ACC112 (cell line): ENCODE results near the gene ARID1B.

Source experiments
- H2AFZ ChIP-seq: fragments of 200-600 bp; sonication (generic); one replicate; pipeline ENCODE4 v1.6.0; 2017; ENCODE audit warnings: antibody characterized with exemption, low read length; ENCODE audit not compliant: unreplicated experiment
- H3K27ac ChIP-seq: fragments of 200-600 bp; sonication (generic); 2 replicates; pipeline ENCODE4 v1.5.1; 2014; ENCODE audit warnings: low read depth, mild to moderate bottlenecking, antibody characterized with exemption, low read length, moderate library complexity
- H3K27me3 ChIP-seq: fragments of 200-600 bp; sonication (generic); 2 replicates; pipeline ENCODE4 v1.6.1; 2014; ENCODE audit warnings: mild to moderate bottlenecking, antibody characterized with exemption, low read length, moderate library complexity, mixed read lengths; ENCODE audit not compliant: insufficient read depth
- H3K36me3 ChIP-seq: fragments of 200-600 bp; sonication (generic); 2 replicates; pipeline ENCODE4 v1.6.1; 2016; ENCODE audit warnings: mild to moderate bottlenecking, antibody characterized with exemption, low read length, moderate library complexity, mixed read lengths; ENCODE audit not compliant: insufficient read depth
- H3K4me1 ChIP-seq: fragments of 200-600 bp; sonication (generic); one replicate; pipeline ENCODE4 v1.6.1; 2016; ENCODE audit warnings: low read length, mixed read lengths; ENCODE audit not compliant: insufficient read depth, unreplicated experiment, control insufficient read depth
- H3K4me3 ChIP-seq: fragments of 200-600 bp; sonication (generic); 2 replicates; pipeline ENCODE4 v1.5.1; 2014; ENCODE audit warnings: mild to moderate bottlenecking, low read depth, low read length
- H3K79me2 ChIP-seq: fragments of 200-600 bp; sonication (generic); one replicate; pipeline ENCODE4 v1.6.0; 2016; ENCODE audit warnings: low read length; ENCODE audit not compliant: control insufficient read depth, unreplicated experiment, insufficient read depth

The ARID1B gene

DNA sequence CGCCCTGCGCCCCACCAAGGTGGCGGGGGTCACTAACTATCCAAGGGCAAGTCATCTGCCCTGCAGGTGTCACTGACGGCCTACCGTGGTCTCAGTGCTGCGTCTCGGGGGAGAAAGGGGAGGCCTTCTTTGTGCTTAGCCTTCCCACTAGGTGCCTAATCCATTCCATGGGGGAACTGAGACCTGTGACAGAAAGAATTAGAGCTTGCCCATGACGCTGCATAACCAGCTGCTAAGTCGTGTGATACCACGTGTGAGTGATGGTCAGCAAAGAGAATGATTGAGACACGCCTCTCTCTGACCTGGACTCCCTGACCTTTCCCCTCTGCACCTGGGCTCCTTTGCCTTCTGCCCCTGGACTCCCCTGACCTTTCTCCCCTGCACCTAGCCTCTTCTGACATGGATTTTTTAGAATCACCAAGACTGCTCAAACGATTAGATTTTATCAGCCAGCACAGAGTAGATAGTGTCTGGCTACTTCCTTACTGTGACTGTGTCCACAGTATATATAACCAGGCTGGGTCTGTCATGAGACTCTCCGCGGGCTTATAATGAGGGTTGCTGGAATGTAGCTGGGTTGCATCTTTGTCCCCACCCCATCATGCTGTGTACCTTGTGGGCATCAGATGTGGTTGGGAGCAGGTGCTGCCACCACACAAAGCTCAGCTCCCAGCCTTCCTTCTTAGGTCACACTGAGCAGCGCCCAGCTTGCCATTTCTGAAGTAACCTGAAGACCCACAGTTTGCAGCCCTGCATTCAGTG lies 405.5 kb downstream of the ARID1B start:
- Histone ChIP-seq H2AFZ (no peak overlapping the region), H3K36me3 (no peaks in the 10 kb centered on the region), H3K4me1 (peaks cover 9% of the 10 kb centered on the region), H3K27ac (no peak overlapping the region), H3K27me3 (no peaks in the 10 kb centered on the region), H3K79me2 (no peaks in the 10 kb centered on the region), H3K4me3 (no peak overlapping the region)

DNA sequence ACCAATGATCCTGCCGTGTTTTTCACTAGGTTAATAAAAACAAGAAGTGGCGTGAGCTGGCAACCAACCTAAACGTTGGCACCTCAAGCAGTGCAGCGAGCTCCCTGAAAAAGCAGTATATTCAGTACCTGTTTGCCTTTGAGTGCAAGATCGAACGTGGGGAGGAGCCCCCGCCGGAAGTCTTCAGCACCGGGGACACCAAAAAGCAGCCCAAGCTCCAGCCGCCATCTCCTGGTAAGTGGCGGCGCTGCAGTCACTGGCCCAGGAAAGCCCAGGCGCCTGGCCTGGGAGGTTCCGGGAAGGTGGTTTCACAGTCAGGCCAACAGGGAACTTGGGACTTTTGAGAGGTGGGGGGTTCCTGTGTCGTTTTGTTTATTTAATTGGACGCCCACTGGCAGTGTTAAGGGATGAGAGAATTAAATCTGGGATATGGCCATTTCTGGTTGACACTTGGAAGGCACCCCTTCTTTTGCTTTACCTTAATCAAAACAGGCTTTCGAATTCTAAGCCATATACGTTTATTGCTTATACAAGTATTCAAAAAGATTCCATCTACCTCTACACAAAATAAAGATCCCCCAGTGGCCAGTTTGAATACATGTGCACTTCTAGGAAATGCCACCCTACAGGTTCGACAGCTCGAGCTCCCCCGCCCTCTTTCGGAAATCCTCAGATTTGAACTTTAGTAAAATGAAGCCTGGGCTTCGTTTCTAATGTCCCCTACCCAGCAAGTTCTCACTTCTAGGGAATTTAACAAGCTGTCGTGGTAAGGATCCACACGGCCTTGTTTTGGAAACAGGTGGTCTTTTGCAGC lies 407.2 kb downstream of the ARID1B start:
- H3K27ac ChIP-seq = no peak overlapping the region
- H2AFZ ChIP-seq = no peak overlapping the region
- H3K4me3 ChIP-seq = no peak overlapping the region
- no peaks in the 10 kb centered on the region for H3K27me3 ChIP-seq
- H3K36me3 ChIP-seq = peaks cover under 1% of the 10 kb centered on the region; the same call in 1 of the 2 replicates
- no peaks in the 10 kb centered on the region for H3K79me2 ChIP-seq
- H3K4me1 ChIP-seq = peaks cover 9% of the 10 kb centered on the region

DNA sequence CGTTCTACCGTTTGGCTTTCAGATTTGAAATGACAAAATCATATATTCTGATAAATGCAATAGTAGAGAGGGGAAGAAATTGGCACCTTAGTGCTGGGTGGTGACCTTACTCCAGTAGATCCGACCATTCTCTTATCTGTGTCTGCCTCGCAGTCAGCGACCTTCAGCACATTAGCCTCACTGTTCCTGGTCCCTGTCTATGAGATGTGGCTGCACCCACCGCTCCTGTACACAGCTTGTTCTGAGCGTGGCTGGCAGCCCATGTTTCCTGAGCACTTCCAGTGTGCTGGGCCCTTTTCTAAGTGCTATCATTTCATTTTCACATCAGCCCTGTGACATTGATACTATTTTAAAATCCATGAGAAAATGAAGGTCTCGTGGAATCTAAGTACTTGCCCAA lies 408.0 kb downstream of the ARID1B start:
- H3K36me3 ChIP-seq = peaks cover 8% of the 10 kb centered on the region
- peaks cover 9% of the 10 kb centered on the region for H3K4me1 ChIP-seq
- H3K79me2 ChIP-seq = no peaks in the 10 kb centered on the region
- no peaks in the 10 kb centered on the region for H3K27me3 ChIP-seq
- no peak overlapping the region for H3K4me3 ChIP-seq
- no peak overlapping the region for H2AFZ ChIP-seq
- no peak overlapping the region for H3K27ac ChIP-seq

DNA sequence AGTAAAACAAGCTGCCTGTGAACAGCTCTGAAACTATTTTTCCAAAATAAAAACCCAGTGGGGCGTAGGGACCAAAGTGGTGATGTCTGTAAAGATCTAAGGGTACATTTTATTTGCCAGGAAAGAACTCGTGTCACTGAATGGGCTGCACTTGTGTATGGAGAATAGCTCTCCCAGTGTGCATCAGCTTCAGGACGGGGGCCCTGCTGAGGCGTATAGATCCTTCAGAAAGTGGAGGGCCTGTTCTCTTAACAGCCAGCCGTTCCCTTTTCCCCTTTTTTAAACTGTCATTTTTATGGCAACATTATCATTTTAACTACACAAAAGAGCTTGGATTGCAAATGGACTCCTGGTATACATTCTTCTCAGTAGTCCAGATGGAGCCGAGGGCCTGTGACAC lies 408.8 kb downstream of the ARID1B start:
- peaks cover 9% of the 10 kb centered on the region for H3K4me1 ChIP-seq
- H3K27me3 ChIP-seq = no peaks in the 10 kb centered on the region
- no peak overlapping the region for H2AFZ ChIP-seq
- H3K79me2 ChIP-seq = no peaks in the 10 kb centered on the region
- no peak overlapping the region for H3K4me3 ChIP-seq
- H3K36me3 ChIP-seq = peaks cover 10% of the 10 kb centered on the region
- no peak overlapping the region for H3K27ac ChIP-seq

DNA sequence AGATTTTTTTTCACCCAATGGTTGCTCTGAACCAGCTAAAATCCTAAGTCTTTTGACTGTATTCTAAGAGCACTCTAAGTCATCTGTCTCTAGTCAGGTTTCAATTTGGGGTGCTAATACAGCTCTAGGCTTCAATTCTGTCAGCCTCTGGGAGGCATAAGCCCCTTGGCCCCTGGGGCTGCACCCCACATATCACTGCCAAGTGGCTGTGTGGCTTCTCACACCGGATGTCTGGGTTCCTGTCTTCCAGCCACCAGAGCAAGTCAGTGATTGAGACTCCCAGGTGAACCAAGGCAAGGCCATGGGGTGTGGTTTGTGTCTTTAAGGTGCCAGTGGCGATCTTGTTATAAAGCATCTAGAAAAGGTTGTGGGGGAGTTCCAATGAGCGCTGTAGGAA lies 409.6 kb downstream of the ARID1B start:
- Histone ChIP-seq H3K79me2 (no peaks in the 10 kb centered on the region), H2AFZ (no peak overlapping the region), H3K27ac (no peak overlapping the region), H3K36me3 (peaks cover 10% of the 10 kb centered on the region), H3K27me3 (no peaks in the 10 kb centered on the region), H3K4me3 (no peak overlapping the region), H3K4me1 (peaks cover 5% of the 10 kb centered on the region)

DNA sequence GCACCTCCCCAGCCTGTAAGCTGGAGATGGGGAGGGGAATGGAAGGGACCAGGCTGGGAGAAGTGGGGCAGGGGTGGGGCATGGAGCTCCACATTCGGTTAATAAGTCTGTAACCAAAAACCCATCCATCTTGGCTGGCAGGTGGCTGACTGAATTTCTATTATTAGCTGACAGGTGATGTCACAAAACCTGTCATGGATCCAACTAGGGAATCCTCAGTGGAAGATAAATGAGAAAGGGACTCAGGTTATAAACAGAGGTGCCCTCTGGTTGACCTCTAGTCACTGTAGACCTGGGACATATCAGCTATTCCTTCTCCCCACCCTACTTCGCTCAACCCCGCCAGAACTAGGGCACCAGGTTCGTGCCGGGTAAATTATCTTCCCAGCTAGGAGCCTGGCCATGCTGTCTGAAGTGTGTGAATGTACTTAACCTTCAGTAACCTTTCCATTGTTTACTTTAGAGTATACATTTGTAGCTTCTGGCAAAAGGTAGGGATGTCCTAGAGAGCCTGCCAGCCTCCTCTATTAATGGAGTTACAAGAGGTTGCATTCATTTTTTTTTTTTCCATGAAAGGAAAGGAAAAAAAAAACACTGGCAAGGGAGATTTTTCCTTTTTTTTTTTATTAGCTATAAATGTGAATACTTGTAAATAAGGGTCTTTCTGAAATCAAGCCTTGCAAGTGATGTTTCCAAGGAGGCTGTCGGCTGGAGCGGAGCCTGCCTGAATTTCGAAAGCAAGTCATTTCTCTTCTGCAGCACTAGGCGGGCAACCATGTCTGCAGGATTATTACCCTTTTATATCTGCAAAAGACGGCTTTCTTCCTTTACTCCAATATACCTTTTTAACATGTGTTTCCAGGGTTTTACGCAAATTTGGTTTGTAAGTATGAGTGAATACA lies 410.3 kb downstream of the ARID1B start:
- Histone ChIP-seq H2AFZ (no peak overlapping the region), H3K27me3 (no peaks in the 10 kb centered on the region), H3K79me2 (no peaks in the 10 kb centered on the region), H3K4me3 (no peak overlapping the region), H3K4me1 (peaks cover 4% of the 10 kb centered on the region), H3K36me3 (peaks cover 10% of the 10 kb centered on the region), H3K27ac (no peak overlapping the region)

DNA sequence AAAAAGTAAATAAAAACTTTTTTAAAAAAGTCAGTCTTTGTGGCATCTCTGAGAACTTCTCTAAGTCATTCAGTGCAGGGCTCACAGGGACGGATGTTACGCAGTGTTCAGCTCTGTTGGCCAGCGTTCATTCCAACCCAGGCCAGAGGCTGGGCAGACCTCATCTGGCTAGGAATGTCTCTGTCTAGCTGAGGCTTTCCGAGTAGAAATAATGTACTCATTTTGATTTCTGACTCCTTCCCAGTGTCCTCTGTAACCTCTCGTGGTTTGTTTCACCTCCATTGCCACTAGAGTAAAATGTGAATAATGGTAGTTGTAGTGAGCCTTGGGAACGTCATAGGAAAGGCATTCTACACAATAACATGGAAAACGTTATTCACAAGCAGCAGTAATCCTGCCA lies 411.0 kb downstream of the ARID1B start:
- H3K27ac ChIP-seq = no peak overlapping the region
- H3K79me2 ChIP-seq = no peaks in the 10 kb centered on the region
- peaks cover 10% of the 10 kb centered on the region for H3K36me3 ChIP-seq
- no peaks in the 10 kb centered on the region for H3K27me3 ChIP-seq
- no peak overlapping the region for H3K4me3 ChIP-seq
- H3K4me1 ChIP-seq = peaks cover 4% of the 10 kb centered on the region
- H2AFZ ChIP-seq = no peak overlapping the region

DNA sequence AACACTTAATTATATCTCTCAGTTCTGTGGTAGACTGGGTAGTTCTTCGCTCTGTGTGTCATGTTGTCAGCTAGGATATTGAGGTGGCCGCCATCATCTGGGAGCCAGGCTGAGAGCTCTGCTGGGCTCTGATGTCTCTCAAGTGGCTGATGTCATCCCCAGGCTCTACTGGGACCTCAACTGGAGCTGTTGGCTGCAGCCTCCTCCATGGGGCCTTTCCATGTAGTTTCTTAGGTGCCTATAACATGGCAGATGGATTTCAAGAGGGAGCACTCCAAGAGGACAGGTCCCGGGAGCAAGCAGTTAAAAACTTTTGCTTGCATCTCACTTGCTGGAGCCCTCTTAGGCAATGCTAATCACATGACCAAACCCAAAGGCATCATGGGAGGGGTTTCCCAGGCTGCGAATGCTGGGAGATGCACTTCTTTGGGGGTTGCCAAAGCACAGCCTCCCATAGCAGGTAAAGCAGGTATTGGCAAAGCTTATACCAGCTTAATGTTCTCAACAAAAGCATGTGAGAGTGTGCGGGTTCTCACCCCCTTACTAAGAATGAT lies 416.3 kb downstream of the ARID1B start:
- no peaks in the 10 kb centered on the region for H3K79me2 ChIP-seq
- no peaks in the 10 kb centered on the region for H3K4me1 ChIP-seq
- H2AFZ ChIP-seq = no peak overlapping the region
- H3K36me3 ChIP-seq = peaks cover 10% of the 10 kb centered on the region
- no peak overlapping the region for H3K4me3 ChIP-seq
- no peak overlapping the region for H3K27ac ChIP-seq
- no peaks in the 10 kb centered on the region for H3K27me3 ChIP-seq

DNA sequence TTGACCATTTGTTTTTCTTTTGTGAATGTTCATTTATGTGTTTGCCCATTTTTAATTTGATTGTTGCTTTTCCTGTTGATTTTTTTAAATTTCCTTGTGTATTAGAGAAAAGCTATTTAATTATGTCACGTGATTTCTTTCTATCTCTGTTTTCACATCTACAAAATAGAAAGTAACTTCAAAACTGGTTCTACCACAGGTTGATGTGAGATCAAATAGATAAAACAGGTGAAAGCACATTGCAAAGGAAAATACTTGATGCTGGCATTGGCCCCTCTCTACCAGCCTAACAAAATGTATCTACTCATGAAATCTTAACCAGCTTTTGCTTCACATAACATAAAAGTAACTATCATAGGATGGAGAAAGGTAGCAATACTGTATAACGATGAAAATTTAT lies 416.9 kb downstream of the ARID1B start:
- Histone ChIP-seq H2AFZ (no peak overlapping the region), H3K36me3 (peaks cover 10% of the 10 kb centered on the region), H3K27ac (no peak overlapping the region)

DNA sequence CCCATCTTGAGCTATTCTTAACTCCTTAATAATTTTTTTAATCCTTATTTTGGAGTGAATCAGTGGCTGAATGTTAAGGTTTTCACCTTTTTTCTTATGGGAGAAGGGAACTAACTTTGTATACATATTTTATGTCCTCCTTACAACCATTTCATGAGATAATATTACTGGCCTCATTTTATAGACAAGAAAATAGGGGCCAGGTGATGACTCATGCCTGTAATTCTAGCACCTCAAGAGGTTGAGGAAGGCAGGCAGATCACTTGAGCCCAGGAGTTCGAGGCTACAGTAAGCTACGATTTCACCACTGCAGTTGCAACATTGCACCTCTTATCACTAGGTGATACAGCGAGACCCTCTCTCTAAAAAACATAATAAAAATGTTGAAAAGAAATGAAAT lies 417.5 kb downstream of the ARID1B start:
- no peaks in the 10 kb centered on the region for H3K4me1 ChIP-seq
- H3K27ac ChIP-seq = no peak overlapping the region
- peaks cover 7% of the 10 kb centered on the region for H3K36me3 ChIP-seq
- H3K4me3 ChIP-seq = no peak overlapping the region
- H2AFZ ChIP-seq = no peak overlapping the region
- no peaks in the 10 kb centered on the region for H3K27me3 ChIP-seq
- no peaks in the 10 kb centered on the region for H3K79me2 ChIP-seq

More for the DNA sequence above, 416.9 kb downstream of the ARID1B start:
- no peaks in the 10 kb centered on the region for H3K79me2 ChIP-seq
- H3K4me3 ChIP-seq = no peak overlapping the region
- no peaks in the 10 kb centered on the region for H3K27me3 ChIP-seq
- H3K4me1 ChIP-seq = no peaks in the 10 kb centered on the region
